HG02973 (cell line): ENCODE data around the gene SHISA5.
"Not testable (repeated sequence)": the region's sequence is repeated elsewhere in the genome, so short reads cannot be mapped to it uniquely, and the experiment has no call there.

Experiments
- ATAC-seq: cut with Tn5 transposase; IDR thresholded peaks from one replicate; pipeline ENCODE4 v1.9.1; 2021; ENCODE audit warnings: moderate library complexity; ENCODE audit not compliant: unreplicated experiment

Gene SHISA5, protein sequence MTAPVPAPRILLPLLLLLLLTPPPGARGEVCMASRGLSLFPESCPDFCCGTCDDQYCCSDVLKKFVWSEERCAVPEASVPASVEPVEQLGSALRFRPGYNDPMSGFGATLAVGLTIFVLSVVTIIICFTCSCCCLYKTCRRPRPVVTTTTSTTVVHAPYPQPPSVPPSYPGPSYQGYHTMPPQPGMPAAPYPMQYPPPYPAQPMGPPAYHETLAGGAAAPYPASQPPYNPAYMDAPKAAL

DNA sequence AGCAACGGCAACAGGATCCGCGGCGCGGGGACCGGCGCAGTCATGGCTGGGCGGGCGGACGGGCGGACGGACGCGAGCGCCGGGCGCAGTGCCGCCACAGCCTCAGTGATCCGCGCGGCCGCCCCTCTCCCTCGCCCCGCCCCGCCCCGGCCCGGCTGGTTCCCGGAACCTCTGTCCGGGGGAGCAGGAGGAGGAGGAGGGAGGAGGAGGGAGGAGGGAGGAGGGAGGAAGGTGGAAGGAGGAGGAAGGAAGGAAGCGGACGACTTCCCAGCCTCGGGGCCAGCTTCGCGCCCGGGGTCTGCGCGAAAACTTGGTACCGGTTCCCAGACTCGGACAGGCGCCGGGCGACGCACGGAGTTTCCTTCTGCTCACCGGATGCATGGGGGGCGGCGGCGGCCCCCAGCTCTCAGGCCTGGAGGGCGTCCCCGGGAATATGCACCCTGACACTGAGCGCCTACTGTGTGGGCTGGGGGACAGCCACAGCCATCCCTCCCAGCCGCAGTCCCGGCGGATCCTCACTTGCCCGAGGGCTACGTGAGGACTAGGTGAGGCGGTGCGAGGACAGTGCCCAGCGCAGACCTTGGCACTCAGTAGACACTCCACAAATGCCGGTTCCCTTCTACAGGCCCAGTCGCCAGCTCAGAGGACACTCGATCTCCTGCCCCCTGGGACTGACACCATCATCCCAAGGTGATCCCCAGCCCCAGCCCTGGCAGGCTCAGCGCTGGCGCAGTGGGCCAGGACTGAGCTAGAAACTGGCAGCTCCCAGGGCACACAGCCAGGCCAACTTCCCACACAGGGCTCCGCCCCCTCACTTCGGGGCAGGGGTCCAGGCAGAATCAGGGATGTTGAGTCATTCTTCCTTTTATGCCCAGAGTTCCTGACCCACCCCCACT is at the start of gene SHISA5:
Gene SHISA5 (minus strand): TSS at position 124 of the 896 bp plus-strand sequence. CDS start 80 bp downstream, at position 44.
- ATAC-seq: no peak

DNA sequence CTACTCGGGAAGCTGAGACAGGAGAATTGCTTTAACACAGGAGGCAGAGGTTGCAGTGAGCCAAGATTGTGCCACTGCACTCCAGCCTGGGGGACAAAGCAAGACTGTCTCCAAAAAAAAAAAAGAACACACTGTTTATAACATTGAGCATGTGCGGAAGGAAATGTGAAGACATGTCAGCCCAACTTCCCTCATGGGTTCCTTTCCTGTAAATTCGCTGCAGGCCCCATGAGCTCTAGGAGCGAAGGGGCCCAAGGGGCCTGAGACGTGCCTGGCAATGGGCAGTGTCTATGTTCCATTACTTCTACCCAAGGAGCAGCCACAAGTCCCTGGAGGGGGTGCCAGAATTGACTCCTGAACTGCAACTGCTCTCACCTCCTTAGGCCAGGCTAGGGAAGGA is 49.4 kb upstream of the SHISA5 start:
- ATAC-seq: no peak

DNA sequence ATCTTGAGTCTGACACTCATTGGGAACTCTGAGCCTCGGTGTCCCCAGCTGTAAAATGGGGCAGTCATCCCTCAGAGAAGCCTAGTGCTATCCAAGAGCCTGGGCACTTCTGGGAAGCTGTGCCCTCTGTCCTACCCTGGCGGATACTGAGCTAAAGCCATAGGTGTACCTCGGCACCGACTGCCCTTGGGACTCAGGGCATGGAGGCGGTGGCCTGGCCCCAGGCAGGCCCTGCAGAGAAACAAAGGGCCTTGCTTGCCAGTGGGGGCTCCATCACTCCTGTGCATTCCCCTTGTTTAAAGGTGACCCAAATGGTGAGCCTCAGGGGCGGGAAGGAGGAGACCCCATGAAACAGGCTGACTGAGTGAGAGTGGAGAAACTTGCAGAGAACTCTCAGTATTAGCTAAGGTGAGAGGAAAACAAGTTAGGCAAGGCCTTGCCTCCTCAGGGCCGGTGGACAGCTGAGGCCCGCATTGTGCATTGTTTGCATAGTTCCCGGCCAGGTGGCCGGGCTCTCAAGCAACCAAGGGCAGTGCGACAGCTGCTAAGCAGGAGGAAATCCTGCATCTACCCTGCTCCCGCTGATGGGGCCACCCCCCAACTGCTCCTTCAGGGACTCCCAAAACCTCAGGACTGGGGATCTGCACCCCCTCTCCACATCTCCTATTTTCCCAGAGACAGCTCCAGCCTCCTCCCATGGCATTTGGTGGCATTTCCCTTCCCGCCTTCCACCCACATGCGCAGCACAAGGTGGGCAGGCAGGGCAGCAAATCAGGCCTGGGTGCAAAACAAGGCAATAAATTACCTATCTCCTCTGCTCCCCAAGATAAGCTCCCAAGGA is 48.4 kb upstream of the SHISA5 start:
- ATAC-seq: no peak

DNA sequence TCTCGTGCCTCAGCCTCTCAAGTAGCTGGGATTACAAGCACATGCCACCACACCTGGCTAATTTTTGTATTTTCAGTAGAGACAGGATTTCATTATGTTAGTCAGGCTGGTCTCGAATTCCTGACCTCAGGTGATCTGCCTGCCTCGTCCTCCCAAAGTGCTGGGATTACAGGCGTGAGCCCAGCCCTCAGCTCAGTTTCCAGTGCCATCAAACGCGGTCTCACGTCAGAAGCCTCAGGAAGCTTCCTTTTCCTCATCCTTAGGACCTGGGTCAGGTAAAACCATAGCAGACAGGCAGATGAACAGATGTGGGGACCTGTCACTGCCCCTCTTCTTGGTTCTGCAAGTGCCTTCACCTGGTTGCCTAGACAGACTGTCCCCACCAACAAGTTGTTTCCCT is 47.7 kb upstream of the SHISA5 start:
- ATAC-seq: not testable (repeated sequence)

DNA sequence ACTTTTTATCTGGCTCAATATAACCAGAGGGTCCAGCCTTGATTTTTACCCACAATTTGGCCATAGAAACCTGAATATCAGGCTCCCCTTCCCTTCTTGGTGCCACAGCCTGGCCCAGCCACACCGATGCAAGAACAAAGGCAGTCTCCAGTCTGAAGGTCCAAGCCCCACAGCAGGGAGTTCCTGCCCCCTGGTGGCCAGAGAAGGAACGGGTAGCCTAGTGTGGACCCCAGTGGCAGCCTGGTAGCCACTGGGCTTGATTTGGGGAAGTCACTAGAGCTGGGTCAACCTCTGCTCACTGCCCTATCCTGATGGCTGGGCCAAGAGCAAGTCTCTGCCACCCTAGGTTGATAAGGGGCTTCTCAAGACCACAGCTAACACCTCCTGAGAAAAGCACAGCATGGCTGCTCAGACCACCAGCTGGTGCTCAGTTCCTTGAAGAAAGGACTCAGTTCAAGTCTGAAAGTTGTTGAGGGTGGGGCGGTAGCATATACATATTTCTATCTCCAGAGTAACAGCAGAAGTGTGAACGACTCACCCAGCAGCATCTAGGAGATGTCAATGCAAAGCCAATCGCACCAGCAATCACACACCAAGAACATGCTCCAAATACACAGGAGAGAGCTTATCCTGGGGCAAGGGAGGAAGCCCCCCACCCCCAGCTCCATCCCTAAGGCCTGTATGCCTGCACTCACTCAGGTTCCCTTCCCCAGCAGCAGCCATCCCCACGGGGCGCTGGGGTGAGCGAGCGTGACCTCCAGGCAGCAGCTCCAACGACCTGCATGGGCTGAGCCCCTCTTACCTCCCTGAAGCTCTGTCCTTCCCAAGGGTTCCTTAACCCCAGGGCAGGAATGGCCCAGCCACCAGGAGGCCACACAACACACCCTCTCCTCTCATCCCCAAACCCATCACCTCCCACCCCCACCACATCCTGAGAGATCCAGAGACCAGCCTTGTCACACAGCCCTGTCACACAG is 45.0 kb upstream of the SHISA5 start:
- peak; percentile 59 for ATAC-seq

DNA sequence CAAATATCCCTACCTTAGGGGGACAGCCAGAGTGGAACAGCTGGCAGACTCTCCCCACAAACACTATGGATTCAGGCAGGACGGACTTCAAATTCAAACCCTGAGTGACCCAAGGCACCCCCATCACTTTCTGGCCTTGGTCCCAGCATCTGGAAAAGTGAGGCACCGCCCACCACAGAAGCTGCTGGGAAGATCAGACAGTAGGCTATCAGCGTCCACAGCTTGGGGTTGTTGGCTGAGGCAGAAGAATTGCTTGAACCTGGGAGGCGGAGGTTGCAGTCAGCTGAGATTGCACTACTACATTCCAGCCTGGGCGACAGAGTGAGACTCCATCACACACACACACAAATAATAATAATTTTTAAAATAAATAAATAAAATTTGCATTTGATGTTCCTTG is 44.2 kb upstream of the SHISA5 start:
- ATAC-seq: no peak

DNA sequence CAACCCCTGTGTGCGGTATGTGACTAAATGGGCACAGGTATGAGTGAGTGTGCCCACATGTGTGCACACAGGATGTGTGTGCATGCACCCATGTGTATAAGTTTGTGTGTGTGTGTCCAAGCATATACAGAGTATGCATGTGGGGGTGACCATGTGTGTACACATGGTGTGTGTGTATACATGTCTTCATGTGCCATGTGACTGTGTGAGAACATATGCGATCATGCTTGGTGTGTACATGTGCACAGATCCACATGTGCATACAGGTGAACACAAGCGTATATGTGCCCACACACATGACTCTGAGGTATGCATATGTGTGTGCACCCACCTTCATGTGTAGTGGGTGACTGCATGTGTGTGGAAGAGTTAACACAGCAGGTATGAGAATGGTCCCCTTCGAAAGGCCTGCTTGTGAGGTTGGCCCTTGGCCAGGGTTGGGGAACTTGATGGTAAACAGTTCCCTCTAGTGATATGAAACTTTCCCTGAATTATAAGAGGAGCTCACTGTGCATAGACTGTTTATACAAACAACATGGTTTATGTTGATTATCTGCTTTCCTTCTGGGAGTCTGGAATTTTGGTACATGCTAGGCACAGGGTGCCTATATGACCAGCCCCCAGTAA is 42.3 kb upstream of the SHISA5 start:
- no peak for ATAC-seq

DNA sequence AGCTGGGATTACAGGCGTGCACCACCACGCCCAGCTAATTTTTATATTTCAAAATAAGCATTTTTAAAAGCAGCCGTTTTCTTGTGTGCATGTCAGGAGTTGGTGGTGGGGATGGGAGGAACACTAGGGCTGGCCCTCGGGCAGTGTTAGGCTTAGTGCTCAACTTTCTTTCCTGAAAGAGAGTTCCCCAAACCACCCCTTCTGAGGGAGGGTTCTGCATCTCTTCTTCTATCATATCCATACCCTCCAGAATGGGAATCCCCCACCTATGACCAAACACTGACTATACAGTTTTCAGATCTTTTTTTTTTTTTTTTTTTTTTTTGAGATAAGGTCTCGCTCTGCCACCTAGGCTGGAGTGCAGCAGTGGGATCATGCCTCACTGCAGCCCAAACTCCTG is 40.2 kb upstream of the SHISA5 start:
- no peak for ATAC-seq

DNA sequence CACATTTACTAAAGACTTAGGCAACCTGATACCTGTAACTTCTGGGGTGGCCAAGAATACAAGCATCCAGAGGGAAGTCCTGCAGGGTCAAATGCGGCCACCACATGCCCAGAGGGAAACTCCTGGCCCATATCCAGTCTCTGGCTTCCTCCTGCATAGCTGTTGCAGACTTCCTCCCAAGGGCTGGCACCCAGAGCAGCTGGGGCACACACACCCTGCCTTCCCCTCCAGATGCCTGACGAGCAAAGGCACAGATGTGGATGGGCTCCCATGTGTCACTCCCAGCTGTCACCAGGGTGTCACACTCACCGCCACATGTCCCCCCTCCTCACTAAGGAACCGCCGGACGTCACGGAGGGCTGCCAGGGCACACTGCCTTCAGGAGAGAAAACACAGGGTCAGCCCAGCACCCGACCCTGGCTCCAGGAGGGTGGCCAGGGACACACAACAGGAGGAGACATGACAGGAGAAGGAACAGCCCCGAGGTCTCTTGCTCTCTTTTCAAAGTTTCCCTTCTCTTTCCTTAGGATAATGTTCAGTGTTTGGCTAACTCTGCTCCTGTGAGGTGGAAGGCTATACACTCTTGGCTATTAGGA is 39.4 kb upstream of the SHISA5 start:
- no peak for ATAC-seq

DNA sequence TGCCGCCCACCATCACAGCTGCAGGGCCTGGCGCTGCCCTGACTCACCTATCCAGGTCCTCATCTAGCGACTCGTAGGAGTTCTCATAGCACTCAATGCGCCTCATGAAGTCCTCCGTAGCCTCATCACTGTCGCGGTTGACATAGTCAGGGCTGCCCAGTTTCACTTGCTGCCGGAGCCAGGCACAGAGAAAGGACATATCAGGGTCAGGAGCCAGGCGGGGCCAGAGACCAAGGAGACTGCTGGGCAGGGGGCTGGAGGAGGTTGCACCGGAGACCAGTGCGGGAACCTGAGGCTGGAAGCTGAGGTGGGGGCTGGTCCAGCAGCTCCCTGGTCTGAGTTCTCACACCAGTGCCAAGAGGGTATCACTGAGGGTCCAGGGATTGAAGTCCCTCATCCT is 34.5 kb upstream of the SHISA5 start:
- no peak for ATAC-seq

DNA sequence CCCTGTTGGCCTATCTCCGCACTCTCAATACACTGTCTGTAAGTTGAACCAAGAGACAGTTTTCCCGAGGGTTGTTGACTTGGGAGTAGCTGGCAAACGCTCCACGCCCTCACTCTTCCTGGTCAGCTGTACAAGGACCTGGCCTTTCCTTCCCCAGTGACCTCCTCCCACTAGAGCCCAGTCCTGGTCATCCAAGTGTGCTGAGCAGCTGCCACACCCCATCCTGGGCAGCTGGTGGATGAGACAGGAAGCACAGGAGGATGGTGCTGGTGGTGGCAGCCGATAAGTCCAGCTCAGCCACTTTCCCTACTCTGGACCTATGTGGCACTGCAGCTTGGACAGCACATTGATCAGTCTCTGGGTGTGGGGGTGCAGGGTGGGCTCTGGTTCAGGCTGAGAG is 32.8 kb upstream of the SHISA5 start:
- no peak for ATAC-seq

DNA sequence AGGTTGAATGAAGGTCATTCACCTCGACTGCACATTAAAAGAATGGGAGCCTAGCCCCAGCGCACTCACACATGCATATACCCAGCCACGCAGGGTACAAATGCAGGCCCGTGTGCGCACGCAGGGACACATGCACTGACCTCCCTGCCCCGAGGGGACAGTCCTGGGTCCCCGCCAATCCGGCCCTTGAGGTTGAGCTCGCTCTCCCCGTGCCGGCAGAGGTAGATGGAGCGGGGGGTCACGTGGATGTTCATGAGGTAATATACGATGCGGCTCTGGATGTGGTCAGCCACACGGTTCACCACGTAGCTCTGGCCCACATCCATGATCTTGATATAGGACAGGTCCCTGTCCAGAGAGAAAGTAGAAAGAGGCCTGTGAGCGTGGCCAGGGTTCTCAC is 32.1 kb upstream of the SHISA5 start:
- no peak for ATAC-seq

DNA sequence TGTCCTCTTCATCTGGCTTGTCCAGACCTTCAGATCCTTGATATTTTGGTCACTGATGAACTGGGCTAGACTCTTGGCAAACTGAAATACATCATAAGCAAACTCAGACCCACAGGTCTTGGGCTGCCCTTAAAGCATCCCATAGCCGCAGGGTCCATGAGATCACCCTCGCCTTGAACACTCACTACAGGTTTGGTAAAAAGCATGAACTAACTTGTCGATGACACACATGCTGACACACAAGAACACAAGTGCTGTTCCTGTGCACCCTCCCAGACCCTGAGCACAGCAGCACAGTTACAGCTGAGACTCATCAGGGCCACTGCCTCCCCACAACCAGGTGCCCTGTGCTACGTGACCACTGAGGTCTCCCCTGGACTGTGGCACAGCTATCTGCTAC is 31.6 kb upstream of the SHISA5 start:
- no peak for ATAC-seq

DNA sequence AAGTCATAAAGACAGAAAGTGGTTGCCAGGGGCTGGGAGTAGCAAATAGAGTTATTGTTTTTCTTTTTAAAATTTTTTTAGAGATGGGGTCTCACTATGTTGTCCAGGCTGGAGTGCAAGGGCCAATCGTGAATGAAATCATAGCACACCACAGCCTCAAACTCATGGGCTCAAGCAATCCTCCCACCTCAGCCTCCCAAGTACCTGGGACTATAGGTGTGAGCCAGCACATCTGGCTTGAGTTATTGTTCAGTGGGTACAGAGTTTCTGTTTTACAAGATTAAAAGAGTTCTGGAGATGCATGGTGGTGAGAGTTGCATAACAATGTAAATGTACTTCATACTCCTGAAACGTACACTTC is 29.0 kb upstream of the SHISA5 start:
- ATAC-seq: no peak

DNA sequence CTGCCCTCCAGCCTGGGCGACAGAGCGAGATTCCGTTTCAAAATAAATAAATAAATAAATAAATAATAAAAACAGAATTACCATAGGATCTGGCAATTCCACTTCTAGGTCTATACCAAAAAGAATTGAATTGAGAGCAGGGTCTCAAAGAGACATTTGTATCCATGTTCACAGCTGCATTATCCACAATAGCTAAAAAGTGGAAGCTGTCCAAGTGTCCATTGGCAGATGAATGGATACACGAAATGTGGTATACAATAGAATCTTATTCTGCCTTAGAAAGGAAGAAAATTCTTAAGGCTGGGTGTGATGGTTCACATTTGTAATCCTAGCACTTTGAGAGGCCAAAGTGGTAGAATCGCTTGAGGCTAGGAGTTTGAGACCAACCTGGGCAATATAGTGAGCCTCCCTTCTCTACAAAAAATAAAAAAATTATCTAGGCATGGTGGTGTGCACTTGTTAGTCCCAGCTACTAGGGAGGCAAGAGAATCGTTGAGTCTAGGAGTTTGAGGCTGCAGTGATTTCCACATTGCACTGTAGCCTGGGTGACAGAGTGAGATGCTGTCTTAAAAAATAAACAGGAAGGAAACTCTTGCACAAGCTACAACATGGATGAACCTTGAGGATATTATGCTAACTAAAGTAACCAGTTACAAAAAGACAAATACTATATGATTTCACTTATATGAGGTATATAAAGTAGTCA is 28.4 kb upstream of the SHISA5 start:
- ATAC-seq: no peak

DNA sequence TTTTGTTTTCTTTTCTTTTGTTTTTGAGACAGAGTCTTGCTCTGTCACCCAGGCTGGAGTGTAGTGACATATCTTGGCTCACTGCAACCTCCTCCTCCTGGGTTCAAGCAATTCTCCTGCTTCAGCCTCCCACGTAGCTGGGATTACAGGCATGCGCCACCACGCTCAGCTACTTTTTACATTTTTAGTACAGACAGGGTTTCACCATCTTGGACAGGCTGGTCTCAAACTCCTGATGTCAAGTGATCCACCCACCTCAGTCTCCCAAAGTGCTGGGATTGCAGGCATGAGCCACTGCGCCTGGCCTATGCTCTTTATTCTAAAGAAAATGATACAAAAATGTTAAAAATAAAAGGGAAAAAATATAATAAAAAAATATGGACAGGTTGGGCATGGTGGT is 26.7 kb upstream of the SHISA5 start:
- ATAC-seq: not testable (repeated sequence)

DNA sequence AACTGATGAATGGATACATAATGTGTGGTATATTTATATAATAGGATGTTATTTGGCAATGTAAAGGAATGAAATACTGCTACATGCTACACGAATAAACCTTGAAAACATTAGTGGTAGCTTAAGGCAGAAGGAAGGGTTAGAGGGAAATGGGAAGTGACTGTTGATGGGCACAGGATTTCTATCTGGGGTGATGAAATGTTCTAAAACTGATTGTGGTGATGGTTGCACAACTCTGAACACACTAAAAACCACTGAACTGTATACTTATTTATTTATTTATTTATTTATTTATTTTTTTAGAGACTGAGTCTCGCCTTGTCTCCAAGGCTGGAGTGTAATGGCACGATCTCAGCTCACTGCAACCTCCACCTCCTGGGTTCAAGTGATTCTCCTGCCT is 24.8 kb upstream of the SHISA5 start:
- no peak for ATAC-seq

DNA sequence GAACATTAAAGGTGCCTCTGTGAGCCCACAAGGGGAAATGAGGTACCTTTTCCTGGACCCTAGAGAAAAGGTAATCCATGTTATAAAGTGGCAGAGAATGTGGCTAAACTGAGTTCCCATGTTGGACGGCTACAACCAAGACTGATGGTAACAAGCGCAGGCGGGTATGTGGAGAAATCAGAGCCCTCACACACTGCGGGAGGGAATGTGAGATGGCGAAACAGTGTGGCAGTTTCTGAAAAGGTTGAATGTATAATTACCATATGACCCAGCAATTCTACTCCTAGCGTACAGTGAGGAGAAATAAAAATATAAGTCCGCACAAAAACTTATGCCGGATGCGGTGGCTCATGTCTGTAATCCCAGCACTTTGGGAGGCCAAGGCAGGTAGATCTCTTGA is 24.1 kb upstream of the SHISA5 start:
- ATAC-seq: no peak

DNA sequence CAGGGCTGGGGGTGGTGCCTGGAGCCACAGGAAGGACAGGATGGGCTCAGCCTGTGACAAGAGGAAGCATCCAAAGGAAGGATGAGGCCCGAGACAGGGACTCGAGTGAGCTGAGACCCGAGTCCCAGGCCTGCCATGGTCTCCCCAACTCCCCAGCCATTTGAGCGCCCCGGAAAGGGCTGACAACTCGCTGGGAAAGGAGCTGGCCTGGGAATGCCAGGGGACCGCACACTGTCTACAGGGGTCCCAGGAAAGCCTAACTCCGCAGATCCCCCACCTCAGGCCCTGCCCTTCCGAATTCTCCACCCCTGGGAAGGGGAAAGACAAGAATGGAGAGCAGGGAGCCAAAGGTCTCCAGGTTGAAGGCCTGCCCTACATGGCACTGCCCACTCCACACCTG is 21.0 kb upstream of the SHISA5 start:
- ATAC-seq: no peak
